Keratinocyte (primary cell): ENCODE data around the gene OXT. TPM values are rescaled to one million over a fixed set of nuclear protein-coding genes. Genes with fewer than 3 reads are reported as not detected.
"Not testable (repeated sequence)": the region's sequence is repeated elsewhere in the genome, so short reads cannot be mapped to it uniquely, and the experiment has no call there.

Experiments
- DNase-seq: peaks from one replicate; pipeline ENCODE4 v3.0.0-alpha.2; 2011; ENCODE audit warnings: low read depth, missing footprints, low spot score
- FAIRE-seq: peaks from 2 replicates; lab custom pipeline; 2011; peaks lifted over from hg19 to GRCh38; lab: Jason Lieb, UNC
- H2AFZ ChIP-seq: 2 replicates; pipeline ENCODE4 v1.6.0; 2012; ENCODE audit warnings: low read length, control low read depth, inconsistent platforms; ENCODE audit not compliant: control insufficient read depth
- H3K27ac ChIP-seq: 2 replicates; pipeline ENCODE4 v1.5.1; 2011; ENCODE audit warnings: low read length; ENCODE audit not compliant: control insufficient read depth, insufficient read depth
- H3K27me3 ChIP-seq: 3 replicates; pipeline ENCODE4 v1.6.0; 2011; ENCODE audit warnings: low read length; ENCODE audit not compliant: control insufficient read depth, insufficient read depth; ENCODE audit errors: extremely low read depth
- H3K36me3 ChIP-seq, 2 experiments: 2 replicates in 1 of 2; 3 replicates in 1 of 2; pipeline ENCODE4 v1.5.1; 2011; ENCODE audit warnings: low read length in 2 of 2, mild to moderate bottlenecking in 1 of 2; ENCODE audit not compliant: control insufficient read depth in 2 of 2, insufficient read depth in 2 of 2; ENCODE audit errors: extremely low read depth in 1 of 2
- H3K4me1 ChIP-seq: 3 replicates; pipeline ENCODE4 v1.5.1; 2011; ENCODE audit warnings: low read length; ENCODE audit not compliant: control insufficient read depth, insufficient read depth; ENCODE audit errors: extremely low read depth
- H3K4me2 ChIP-seq: 3 replicates; pipeline ENCODE4 v1.6.0; 2011; ENCODE audit warnings: low read depth, low read length; ENCODE audit not compliant: control insufficient read depth, insufficient read depth; ENCODE audit errors: extremely low read depth
- H3K4me3 ChIP-seq, 3 experiments: fragments of 200-600 bp in 1 of 3; sonication (generic) in 1 of 3; 2 replicates in 2 of 3; 3 replicates in 1 of 3; pipeline ENCODE4 v1.5.1; 2011 to 2016; ENCODE audit warnings: low read length in 3 of 3, mild to moderate bottlenecking in 3 of 3, control low read depth in 2 of 3, inconsistent platforms in 1 of 3, low read depth in 1 of 3, mixed read lengths in 1 of 3, mixed run types in 1 of 3, moderate library complexity in 1 of 3; ENCODE audit not compliant: control insufficient read depth in 2 of 3, insufficient read depth in 2 of 3; ENCODE audit errors: extremely low read depth in 1 of 3
- H3K79me2 ChIP-seq: 2 replicates; pipeline ENCODE4 v1.6.0; 2012; ENCODE audit warnings: low read length; ENCODE audit not compliant: control insufficient read depth, insufficient read depth
- H3K9ac ChIP-seq: 3 replicates; pipeline ENCODE4 v1.6.0; 2011; ENCODE audit warnings: low read length; ENCODE audit not compliant: control insufficient read depth, insufficient read depth; ENCODE audit errors: extremely low read depth
- H3K9me1 ChIP-seq: 3 replicates; pipeline ENCODE4 v1.6.0; 2011; ENCODE audit warnings: low read length; ENCODE audit not compliant: control insufficient read depth, insufficient read depth; ENCODE audit errors: extremely low read depth
- H3K9me3 ChIP-seq: 2 replicates; pipeline ENCODE4 v1.5.1; 2012; ENCODE audit warnings: low read depth, low read length; ENCODE audit not compliant: control insufficient read depth
- H4K20me1 ChIP-seq: 3 replicates; pipeline ENCODE4 v1.6.0; 2011; ENCODE audit warnings: low read length; ENCODE audit not compliant: control insufficient read depth, insufficient read depth; ENCODE audit errors: extremely low read depth
- EZH2 ChIP-seq: IDR thresholded peaks from one replicate; pipeline ENCODE4 v1.6.1; 2012; ENCODE audit warnings: inconsistent platforms, mild to moderate bottlenecking, low read length, moderate library complexity
- dilution Hi-C: fragments of 300-500 bp; cut with MboI; formaldehyde crosslinking; loops from one replicate; pipeline ENCODE4 v1.7.0; 2020; ENCODE audit warnings: low sequenced_read_pairs; ENCODE audit not compliant: extremely low pct_ligation_motif_present
- polyA minus RNA-seq, 3 experiments: library from RNA; depleted of rRNA, polyadenylated mRNA; stranded (reverse); fragments of >200 nt; gene quantifications; 1 replicate in 1 of 3; 2 replicates in 1 of 3; 3 replicates in 1 of 3; pipeline ENCODE4 v1.2.3, GENCODE V29; 2011
- polyA plus RNA-seq, 5 experiments: library from polyadenylated mRNA; depleted of rRNA in 3 of 5; stranded (reverse) in 3 of 5; stranded (forward) in 1 of 5; unstranded in 1 of 5; fragments of >200 nt; gene quantifications; 1 replicate in 1 of 5; 2 replicates in 3 of 5; 3 replicates in 1 of 5; pipeline versions ENCODE4 v1.2.1 to v1.2.3, GENCODE V29; 2011 to 2012; ENCODE audit warnings: missing spikeins in 2 of 5, low read depth in 1 of 5, low replicate concordance in 1 of 5
- TF ChIP-seq, protein P1 (sequence below), 3 experiments: IDR thresholded peaks in 1 of 3; conservative IDR thresholded peaks in 1 of 3; optimal IDR thresholded peaks in 1 of 3; 2 replicates in 2 of 3; 3 replicates in 1 of 3; pipeline versions ENCODE3 to v1.5.1; 2011; ENCODE audit warnings: low read length in 3 of 3, mild to moderate bottlenecking in 3 of 3, moderate library complexity in 2 of 3, control low read depth in 1 of 3, inconsistent platforms in 1 of 3; ENCODE audit not compliant: insufficient read depth in 2 of 3; ENCODE audit errors: extremely low read depth in 1 of 3

OXT gene
- not detected in 3 replicates for polyA plus RNA-seq
- polyA plus RNA-seq (2011; ENCODE audit: low read depth), result not detected
- polyA plus RNA-seq (2011; cell fraction: cytosol; rRNA removed), result not detected in 2 replicates
- not detected in 2 replicates for polyA plus RNA-seq (2011; cell fraction: nucleus; rRNA removed)
- polyA plus RNA-seq (2012; ENCODE audit: low replicate concordance), result not detected in 2 replicates
- polyA minus RNA-seq, result not detected in 3 replicates
- polyA minus RNA-seq (2011; cell fraction: cytosol; rRNA and poly(A)+ RNA removed), result not detected
- not detected in 2 replicates for polyA minus RNA-seq (2011; cell fraction: nucleus; rRNA and poly(A)+ RNA removed)

DNA sequence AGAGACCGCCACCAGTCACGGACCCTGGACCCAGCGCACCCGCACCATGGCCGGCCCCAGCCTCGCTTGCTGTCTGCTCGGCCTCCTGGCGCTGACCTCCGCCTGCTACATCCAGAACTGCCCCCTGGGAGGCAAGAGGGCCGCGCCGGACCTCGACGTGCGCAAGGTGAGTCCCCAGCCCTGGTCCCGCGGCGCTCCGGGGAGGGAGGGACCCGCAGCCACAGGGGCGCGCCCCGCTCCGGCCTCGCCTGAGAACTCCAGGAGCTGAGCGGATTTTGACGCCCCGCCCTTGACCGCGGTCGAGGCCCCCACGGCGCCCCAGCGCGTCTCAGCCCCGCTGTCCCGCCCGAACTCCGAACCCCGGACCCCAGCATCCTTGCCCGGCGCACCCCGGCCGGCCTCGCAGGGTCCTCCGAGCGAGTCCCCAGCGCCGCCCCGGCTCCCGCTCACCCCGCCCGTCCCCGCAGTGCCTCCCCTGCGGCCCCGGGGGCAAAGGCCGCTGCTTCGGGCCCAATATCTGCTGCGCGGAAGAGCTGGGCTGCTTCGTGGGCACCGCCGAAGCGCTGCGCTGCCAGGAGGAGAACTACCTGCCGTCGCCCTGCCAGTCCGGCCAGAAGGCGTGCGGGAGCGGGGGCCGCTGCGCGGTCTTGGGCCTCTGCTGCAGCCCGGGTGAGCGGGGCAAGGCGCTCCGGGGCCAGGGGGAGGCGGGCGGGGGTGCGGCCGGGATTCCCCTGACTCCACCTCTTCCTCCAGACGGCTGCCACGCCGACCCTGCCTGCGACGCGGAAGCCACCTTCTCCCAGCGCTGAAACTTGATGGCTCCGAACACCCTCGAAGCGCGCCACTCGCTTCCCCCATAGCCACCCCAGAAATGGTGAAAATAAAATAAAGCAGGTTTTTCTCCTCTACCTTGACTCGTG lies at the start of gene OXT:
Gene OXT, plus strand, starts transcription at position 11 of the 920 bp plus-strand sequence. Its CDS starts 36 bp downstream, at position 47.
- FAIRE-seq (no peak), DNase-seq (no peak)
- Histone ChIP-seq H3K4me3 (peak within 1 kb of the TSS in 1 of 3 experiments; percentile 7), H3K4me2 (peak within 1 kb of the TSS; percentile 10), H3K9ac (no peak within 1 kb of the TSS), H3K9me3 (no peaks in the 10 kb centered on the region), H3K27me3 (peaks cover 25% of the 10 kb centered on the region), H3K79me2 (no peaks in the 10 kb centered on the region), H4K20me1 (no peaks in the 10 kb centered on the region), H3K4me1 (no peaks in the 10 kb centered on the region), H3K36me3 (no peaks in the 10 kb centered on the region), H3K27ac (no peak within 1 kb of the TSS), H3K9me1 (no peaks in the 10 kb centered on the region), H2AFZ (no peak within 1 kb of the TSS)
- TF ChIP-seq, protein P1, sequence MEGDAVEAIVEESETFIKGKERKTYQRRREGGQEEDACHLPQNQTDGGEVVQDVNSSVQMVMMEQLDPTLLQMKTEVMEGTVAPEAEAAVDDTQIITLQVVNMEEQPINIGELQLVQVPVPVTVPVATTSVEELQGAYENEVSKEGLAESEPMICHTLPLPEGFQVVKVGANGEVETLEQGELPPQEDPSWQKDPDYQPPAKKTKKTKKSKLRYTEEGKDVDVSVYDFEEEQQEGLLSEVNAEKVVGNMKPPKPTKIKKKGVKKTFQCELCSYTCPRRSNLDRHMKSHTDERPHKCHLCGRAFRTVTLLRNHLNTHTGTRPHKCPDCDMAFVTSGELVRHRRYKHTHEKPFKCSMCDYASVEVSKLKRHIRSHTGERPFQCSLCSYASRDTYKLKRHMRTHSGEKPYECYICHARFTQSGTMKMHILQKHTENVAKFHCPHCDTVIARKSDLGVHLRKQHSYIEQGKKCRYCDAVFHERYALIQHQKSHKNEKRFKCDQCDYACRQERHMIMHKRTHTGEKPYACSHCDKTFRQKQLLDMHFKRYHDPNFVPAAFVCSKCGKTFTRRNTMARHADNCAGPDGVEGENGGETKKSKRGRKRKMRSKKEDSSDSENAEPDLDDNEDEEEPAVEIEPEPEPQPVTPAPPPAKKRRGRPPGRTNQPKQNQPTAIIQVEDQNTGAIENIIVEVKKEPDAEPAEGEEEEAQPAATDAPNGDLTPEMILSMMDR (optimal IDR thresholded peaks at IDR 0.05 in 1 of 3, IDR thresholded peaks at IDR 0.05 in 1 of 3, conservative IDR thresholded peaks at IDR 0.05 in 1 of 3; ENCODE audit: extremely low read depth in 1 of 3, insufficient read depth in 2 of 3, low read length in 3 of 3), result no peak
- peak; percentile 77 for TF ChIP-seq EZH2
- dilution Hi-C loops, result no loop called here

DNA sequence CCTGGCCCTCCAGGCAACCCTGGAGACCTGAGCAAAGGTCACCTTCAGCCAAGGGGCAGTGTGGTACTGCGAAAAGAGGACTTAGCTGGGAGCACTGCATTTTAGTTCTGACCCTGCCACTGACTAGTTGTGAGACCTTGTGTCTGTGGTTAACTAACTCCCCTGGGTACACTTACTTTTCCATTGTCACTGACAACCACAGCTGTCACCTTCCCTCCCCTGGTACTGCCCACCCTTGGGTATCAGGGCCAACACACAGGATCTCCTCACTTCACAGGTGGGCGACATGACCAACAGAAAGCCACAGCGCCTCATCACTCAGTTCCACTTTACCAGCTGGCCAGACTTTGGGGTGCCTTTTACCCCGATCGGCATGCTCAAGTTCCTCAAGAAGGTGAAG lies 49.6 kb upstream of the OXT start:
- no peaks in the 10 kb centered on the region for H3K27me3 ChIP-seq
- FAIRE-seq (no peak), DNase-seq (no peak)
- H3K9me1 ChIP-seq, result no peaks in the 10 kb centered on the region
- H3K27ac ChIP-seq, result no peak overlapping the region
- dilution Hi-C loops, result no loop called here
- H3K9me3 ChIP-seq, result no peaks in the 10 kb centered on the region
- H4K20me1 ChIP-seq, result no peaks in the 10 kb centered on the region
- H3K79me2 ChIP-seq, result no peaks in the 10 kb centered on the region
- no peak overlapping the region for H3K4me2 ChIP-seq
- no peak overlapping the region for H3K4me3 ChIP-seq
- H3K36me3 ChIP-seq, result peaks cover 14 to 19% of the 10 kb centered on the region in 2 experiments
- H3K9ac ChIP-seq, result no peak overlapping the region
- H3K4me1 ChIP-seq, result no peaks in the 10 kb centered on the region
- TF ChIP-seq, protein P1 (optimal IDR thresholded peaks at IDR 0.05 in 1 of 3, IDR thresholded peaks at IDR 0.05 in 1 of 3, conservative IDR thresholded peaks at IDR 0.05 in 1 of 3; ENCODE audit: extremely low read depth in 1 of 3, insufficient read depth in 2 of 3, low read length in 3 of 3), result no peak
- no peak for TF ChIP-seq EZH2
- no peak overlapping the region for H2AFZ ChIP-seq

DNA sequence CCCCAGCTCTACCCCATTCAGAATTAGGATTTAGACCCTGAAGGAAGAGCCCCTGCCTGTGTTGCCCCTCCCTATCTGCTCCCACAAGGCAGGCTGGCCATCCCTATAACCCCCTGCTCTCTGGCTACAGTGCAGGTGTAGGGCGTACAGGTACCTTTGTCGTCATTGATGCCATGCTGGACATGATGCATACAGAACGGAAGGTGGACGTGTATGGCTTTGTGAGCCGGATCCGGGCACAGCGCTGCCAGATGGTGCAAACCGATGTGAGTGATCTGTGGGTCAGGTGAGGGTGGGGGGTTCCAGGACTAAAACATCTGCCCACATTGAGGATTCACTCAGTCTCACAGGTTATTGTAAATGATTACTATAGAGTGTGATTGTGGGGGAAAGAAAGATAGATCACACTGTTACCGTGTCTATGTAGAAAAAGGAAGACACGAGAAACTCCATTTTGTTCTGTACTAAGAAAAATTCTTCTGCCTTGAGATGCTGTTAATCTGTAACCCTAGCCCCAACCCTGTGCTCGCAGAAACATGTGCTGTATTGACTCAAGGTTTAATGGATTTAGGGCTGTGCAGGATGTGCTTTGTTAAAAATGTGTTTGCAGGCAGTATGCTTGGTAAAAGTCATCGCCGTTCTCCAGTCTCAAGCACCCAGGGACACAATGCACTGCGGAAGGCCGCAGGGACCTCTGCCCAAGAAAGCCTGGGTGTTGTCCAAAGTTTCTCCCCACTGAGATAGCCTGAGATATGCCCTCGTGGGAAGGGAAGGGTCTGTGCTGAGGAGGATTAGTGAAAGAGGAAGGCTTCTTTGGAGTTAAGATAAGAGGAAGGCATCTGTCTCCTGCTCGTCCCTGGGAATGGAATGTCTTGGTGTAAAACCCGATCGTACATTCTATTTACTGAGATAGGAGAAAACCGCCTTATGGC lies 48.6 kb upstream of the OXT start:
- H3K9me3 ChIP-seq, H3K4me1 ChIP-seq, H2AFZ ChIP-seq, H3K27me3 ChIP-seq, H3K4me2 ChIP-seq, FAIRE-seq, H4K20me1 ChIP-seq, dilution Hi-C loops, H3K27ac ChIP-seq, H3K79me2 ChIP-seq, DNase-seq, H3K9ac ChIP-seq, H3K9me1 ChIP-seq, H3K4me3 ChIP-seq: not testable (repeated sequence)
- peaks cover 22 to 27% of the 10 kb centered on the region in 2 experiments for H3K36me3 ChIP-seq
